Measurements from ENCODE around the gene PTTG1. TPM values are rescaled to one million over a fixed set of nuclear protein-coding genes. Genes with fewer than 3 reads are reported as not detected.

PTTG1 gene
- total RNA-seq, 1 experiment from 2014 or later = 239 TPM

DNA sequence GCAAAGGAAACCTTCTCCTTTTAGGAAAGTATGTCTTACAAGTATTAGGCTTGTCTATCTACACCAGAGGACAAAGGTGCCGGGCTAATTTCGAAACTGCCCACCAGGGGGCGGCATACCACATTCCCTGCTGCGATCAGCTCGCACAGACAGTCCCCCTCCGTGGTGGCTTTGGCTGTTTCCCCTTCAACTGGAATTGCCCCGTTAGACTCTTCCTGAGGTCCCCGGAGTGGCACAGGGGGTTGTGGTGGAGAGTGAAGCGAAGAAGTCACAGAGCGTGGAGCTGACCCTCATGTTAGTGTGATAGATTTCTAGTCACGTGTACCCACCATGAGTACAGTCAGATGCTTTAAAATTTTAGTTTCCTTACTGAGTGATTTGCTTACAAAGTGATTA lies 17.5 kb downstream of the PTTG1 start:
- H3K9me3 Mint-ChIP-seq = no peaks in the 10 kb centered on the region
- H3K36me3 Mint-ChIP-seq = no peaks in the 10 kb centered on the region
- CTCF ChIA-PET = interaction anchor here (0.6 to 2.6 kb wide), 59 partner anchors 10 to 1458 kb away, joined by 3 to 75 read pairs (median 5); partner anchors contain the start of genes C1QTNF2, FAM200C, PTTG1 and SLU7
- H3K27me3 Mint-ChIP-seq (ENCODE audit: low read depth) = no peaks in the 10 kb centered on the region
- H3K4me1 Mint-ChIP-seq = peaks cover 15% of the 10 kb centered on the region
- TF ChIP-seq, protein P1, sequence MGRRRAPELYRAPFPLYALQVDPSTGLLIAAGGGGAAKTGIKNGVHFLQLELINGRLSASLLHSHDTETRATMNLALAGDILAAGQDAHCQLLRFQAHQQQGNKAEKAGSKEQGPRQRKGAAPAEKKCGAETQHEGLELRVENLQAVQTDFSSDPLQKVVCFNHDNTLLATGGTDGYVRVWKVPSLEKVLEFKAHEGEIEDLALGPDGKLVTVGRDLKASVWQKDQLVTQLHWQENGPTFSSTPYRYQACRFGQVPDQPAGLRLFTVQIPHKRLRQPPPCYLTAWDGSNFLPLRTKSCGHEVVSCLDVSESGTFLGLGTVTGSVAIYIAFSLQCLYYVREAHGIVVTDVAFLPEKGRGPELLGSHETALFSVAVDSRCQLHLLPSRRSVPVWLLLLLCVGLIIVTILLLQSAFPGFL (CRISPR knock-in tag; IDR thresholded peaks at IDR 0.05; ENCODE audit: borderline replicate concordance) = no peak
- no peak for TF ChIP-seq MYBL2 (CRISPR knock-in tag; IDR thresholded peaks at IDR 0.05)
- TF ChIP-seq, protein P2, sequence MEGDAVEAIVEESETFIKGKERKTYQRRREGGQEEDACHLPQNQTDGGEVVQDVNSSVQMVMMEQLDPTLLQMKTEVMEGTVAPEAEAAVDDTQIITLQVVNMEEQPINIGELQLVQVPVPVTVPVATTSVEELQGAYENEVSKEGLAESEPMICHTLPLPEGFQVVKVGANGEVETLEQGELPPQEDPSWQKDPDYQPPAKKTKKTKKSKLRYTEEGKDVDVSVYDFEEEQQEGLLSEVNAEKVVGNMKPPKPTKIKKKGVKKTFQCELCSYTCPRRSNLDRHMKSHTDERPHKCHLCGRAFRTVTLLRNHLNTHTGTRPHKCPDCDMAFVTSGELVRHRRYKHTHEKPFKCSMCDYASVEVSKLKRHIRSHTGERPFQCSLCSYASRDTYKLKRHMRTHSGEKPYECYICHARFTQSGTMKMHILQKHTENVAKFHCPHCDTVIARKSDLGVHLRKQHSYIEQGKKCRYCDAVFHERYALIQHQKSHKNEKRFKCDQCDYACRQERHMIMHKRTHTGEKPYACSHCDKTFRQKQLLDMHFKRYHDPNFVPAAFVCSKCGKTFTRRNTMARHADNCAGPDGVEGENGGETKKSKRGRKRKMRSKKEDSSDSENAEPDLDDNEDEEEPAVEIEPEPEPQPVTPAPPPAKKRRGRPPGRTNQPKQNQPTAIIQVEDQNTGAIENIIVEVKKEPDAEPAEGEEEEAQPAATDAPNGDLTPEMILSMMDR (IDR thresholded peaks at IDR 0.05) = peak; percentile 95
- 0 out of 2 replicates have a peak, but pooled peaks have one; percentile 17 for TF ChIP-seq GABPB1 (CRISPR knock-in tag; IDR thresholded peaks at IDR 0.05)
- TF ChIP-seq, protein P3, sequence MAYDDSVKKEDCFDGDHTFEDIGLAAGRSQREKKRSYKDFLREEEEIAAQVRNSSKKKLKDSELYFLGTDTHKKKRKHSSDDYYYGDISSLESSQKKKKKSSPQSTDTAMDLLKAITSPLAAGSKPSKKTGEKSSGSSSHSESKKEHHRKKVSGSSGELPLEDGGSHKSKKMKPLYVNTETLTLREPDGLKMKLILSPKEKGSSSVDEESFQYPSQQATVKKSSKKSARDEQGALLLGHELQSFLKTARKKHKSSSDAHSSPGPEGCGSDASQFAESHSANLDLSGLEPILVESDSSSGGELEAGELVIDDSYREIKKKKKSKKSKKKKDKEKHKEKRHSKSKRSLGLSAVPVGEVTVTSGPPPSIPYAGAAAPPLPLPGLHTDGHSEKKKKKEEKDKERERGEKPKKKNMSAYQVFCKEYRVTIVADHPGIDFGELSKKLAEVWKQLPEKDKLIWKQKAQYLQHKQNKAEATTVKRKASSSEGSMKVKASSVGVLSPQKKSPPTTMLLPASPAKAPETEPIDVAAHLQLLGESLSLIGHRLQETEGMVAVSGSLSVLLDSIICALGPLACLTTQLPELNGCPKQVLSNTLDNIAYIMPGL (CRISPR knock-in tag; IDR thresholded peaks at IDR 0.05) = 0 out of 2 replicates have a peak, but pooled peaks have one; percentile 69
- TF ChIP-seq KAT7 (CRISPR knock-in tag; IDR thresholded peaks at IDR 0.05; ENCODE audit: borderline replicate concordance) = no peak
- DNase-seq (ENCODE audit: low spot score) (peak; percentile 93), ATAC-seq (peak; percentile 84)
- POLR2A ChIA-PET = interaction anchor here (1.5 kb wide), 1 partner anchor 17 kb away, joined by 3 read pairs; no protein-coding TSS in a partner anchor
- peak overlapping the region; percentile 66 for H3K4me3 Mint-ChIP-seq
- H3K27ac Mint-ChIP-seq = no peak overlapping the region

DNA sequence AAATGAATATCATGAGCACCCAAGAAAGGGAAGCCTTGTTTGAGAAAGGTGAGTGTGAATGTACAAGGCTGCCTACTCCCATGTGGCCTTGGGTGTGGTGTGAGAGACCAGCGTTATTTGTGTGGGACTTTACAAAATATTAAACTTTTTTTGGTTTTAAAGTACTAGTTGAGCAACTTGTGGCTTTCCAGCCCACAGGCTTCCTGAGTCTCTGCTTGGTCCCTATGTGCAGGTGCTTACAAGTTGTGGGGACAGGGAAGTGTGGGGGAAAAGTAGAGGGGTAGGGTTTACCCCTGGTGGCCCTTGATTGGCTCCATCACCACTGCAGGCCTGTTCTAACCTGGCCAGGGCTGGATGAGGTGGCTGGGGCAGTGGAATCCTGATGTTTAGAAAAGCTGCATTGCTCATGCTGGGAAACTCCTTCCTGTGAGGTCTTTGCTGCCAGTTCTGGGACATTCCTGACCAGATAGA lies 19.7 kb downstream of the PTTG1 start:
- Mint-ChIP-seq H3K27me3 (ENCODE audit: low read depth) (no peaks in the 10 kb centered on the region), H3K4me1 (peaks cover 14% of the 10 kb centered on the region), H3K36me3 (no peaks in the 10 kb centered on the region), H3K9me3 (no peaks in the 10 kb centered on the region), H3K4me3 (no peak overlapping the region), H3K27ac (no peak overlapping the region)
- DNase-seq (ENCODE audit: low spot score) (no peak), ATAC-seq (no peak)
- TF ChIP-seq MXD4 (CRISPR knock-in tag; IDR thresholded peaks at IDR 0.05; ENCODE audit: borderline replicate concordance) = no peak
- TF ChIP-seq ZNF263 (CRISPR knock-in tag; IDR thresholded peaks at IDR 0.05; ENCODE audit: low read depth) = no peak
- no peak for TF ChIP-seq SMAD3 (CRISPR knock-in tag; IDR thresholded peaks at IDR 0.05; ENCODE audit: borderline replicate concordance)
- no peak for TF ChIP-seq ZNF232 (CRISPR knock-in tag; IDR thresholded peaks at IDR 0.05)
- TF ChIP-seq, protein P4, sequence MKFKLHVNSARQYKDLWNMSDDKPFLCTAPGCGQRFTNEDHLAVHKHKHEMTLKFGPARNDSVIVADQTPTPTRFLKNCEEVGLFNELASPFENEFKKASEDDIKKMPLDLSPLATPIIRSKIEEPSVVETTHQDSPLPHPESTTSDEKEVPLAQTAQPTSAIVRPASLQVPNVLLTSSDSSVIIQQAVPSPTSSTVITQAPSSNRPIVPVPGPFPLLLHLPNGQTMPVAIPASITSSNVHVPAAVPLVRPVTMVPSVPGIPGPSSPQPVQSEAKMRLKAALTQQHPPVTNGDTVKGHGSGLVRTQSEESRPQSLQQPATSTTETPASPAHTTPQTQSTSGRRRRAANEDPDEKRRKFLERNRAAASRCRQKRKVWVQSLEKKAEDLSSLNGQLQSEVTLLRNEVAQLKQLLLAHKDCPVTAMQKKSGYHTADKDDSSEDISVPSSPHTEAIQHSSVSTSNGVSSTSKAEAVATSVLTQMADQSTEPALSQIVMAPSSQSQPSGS (CRISPR knock-in tag; IDR thresholded peaks at IDR 0.05; ENCODE audit: borderline replicate concordance, low read depth) = no peak
- TF ChIP-seq, protein P5, sequence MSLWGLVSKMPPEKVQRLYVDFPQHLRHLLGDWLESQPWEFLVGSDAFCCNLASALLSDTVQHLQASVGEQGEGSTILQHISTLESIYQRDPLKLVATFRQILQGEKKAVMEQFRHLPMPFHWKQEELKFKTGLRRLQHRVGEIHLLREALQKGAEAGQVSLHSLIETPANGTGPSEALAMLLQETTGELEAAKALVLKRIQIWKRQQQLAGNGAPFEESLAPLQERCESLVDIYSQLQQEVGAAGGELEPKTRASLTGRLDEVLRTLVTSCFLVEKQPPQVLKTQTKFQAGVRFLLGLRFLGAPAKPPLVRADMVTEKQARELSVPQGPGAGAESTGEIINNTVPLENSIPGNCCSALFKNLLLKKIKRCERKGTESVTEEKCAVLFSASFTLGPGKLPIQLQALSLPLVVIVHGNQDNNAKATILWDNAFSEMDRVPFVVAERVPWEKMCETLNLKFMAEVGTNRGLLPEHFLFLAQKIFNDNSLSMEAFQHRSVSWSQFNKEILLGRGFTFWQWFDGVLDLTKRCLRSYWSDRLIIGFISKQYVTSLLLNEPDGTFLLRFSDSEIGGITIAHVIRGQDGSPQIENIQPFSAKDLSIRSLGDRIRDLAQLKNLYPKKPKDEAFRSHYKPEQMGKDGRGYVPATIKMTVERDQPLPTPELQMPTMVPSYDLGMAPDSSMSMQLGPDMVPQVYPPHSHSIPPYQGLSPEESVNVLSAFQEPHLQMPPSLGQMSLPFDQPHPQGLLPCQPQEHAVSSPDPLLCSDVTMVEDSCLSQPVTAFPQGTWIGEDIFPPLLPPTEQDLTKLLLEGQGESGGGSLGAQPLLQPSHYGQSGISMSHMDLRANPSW (CRISPR knock-in tag; conservative IDR thresholded peaks at IDR 0.05; ENCODE audit: low read depth) = no peak
- no peak for TF ChIP-seq CREB1 (CRISPR knock-in tag; IDR thresholded peaks at IDR 0.05)
- TF ChIP-seq OVOL2 (CRISPR knock-in tag; IDR thresholded peaks at IDR 0.05; ENCODE audit: borderline replicate concordance) = no peak
- TF ChIP-seq IRF2 (CRISPR knock-in tag; IDR thresholded peaks at IDR 0.05; ENCODE audit: borderline replicate concordance, low read depth) = no peak
- no peak for TF ChIP-seq EMX1 (CRISPR knock-in tag; IDR thresholded peaks at IDR 0.05)
- ChIA-PET CTCF (interaction anchor here (1.1 kb wide), 1 partner anchor 26 kb away, joined by 3 read pairs; no protein-coding TSS in a partner anchor), POLR2A (interaction anchor here (0.6 kb wide), 1 partner anchor 434 kb away, joined by 3 read pairs; no protein-coding TSS in a partner anchor)

All from WTC11 (cell line).